Activated CD4-positive, CD25-positive, alpha-beta regulatory T cell treated with anti-CD3 and anti-CD28 coated beads, Interleukin-2, amount 50 U/mL, for 16 hours (primary cell): Measurements from ENCODE around the gene CCDC92B.

Source experiments
- DNase-seq: peaks from one replicate; pipeline ENCODE4 v3.0.0-alpha.2; 2020; ENCODE audit warnings: low read depth, low spot score

The CCDC92B gene

GRCh38 chr17:2721603-2722002, 27.8 kb downstream of the CCDC92B start:
- no peak for DNase-seq

GRCh38 chr17:2719861-2720260, 29.6 kb downstream of the CCDC92B start:
- DNase-seq, result no peak

DNA sequence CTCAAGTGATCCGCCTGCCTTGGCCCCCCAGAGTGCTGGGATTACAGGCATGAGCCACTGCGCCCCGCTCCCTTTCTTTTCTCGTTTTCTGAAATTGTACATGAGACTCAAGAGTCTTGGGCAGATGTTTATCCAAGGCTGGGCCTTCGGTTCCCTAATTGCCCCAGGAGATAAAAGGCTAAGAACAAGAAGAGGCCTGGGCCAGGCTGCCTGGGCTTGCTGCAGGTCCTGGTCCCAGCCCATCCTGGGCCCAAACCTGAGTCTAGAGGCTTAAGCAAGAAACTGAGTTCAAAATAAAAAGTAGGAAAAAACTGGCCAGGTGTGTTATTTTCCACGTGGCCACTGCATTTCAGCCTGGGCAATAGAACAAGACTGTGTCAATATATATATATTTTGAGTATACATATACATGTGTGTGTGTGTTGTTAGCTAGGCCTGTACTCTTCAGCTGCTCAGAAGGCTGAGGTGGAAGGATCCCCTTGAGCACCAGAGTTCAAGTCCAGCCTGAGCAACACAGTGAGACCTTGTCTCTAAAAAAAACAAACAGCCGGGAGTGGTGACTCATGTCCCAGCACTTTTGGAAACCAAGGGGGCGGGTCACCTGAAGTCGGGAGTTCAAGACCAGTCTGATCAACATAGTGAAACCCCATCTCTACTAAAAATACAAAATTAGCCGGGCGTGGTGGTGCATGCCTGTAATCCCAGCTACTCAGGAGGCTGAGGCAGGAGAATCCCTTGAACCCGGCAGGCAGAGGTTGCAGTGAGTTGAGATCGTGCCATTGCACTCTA, 31.1 kb downstream of the CCDC92B start:
- no peak for DNase-seq

DNA sequence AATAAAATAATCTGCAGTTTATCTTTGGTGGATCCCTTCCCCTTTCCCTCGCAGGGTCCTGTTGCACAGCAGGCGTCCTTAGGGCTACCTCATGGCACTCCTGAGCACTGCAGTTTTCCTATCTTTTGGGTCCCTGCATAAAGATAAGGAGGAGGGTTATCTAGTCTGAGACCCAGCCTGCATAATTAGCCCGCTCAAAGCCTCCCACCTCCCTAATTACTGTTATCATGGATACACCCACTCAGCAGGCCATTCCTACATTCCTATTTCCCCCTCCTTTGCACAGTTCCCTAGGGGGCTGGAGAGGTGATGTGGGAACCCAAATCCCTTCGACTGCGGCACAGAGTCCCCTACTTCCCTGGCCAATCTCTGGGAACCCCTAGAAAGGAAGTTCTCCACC, 32.8 kb downstream of the CCDC92B start:
- DNase-seq, result no peak

DNA sequence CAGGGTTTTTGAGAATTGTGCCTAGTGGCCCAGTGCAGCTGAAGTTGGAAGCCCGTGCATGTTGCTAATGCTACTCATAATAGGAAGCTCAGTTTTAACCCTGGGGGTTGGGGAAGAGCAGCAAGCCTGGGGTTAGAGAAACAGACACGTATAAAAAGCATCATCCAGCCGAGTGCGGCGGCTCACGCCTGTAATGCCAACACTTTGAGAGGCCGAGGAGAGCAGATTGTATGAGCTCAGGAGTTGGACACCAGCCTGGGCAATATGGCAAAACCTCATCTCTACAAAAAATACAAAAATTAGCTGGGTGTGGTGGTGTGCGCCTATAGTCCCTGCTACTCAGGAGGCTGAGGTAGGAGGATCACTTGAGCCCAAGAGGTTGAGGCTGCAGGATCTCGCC, 35.6 kb downstream of the CCDC92B start:
- DNase-seq, result no peak

GRCh38 chr17:2712300-2713043, 37.0 kb downstream of the CCDC92B start:
- DNase-seq, result no peak

GRCh38 chr17:2711608-2712299, 37.7 kb downstream of the CCDC92B start, which contains the start of gene CLUH:
Gene CLUH (minus strand): TSS chr17:2711764. CDS start chr17:2711661, 103 bp downstream.
- peak; percentile 94 for DNase-seq

DNA sequence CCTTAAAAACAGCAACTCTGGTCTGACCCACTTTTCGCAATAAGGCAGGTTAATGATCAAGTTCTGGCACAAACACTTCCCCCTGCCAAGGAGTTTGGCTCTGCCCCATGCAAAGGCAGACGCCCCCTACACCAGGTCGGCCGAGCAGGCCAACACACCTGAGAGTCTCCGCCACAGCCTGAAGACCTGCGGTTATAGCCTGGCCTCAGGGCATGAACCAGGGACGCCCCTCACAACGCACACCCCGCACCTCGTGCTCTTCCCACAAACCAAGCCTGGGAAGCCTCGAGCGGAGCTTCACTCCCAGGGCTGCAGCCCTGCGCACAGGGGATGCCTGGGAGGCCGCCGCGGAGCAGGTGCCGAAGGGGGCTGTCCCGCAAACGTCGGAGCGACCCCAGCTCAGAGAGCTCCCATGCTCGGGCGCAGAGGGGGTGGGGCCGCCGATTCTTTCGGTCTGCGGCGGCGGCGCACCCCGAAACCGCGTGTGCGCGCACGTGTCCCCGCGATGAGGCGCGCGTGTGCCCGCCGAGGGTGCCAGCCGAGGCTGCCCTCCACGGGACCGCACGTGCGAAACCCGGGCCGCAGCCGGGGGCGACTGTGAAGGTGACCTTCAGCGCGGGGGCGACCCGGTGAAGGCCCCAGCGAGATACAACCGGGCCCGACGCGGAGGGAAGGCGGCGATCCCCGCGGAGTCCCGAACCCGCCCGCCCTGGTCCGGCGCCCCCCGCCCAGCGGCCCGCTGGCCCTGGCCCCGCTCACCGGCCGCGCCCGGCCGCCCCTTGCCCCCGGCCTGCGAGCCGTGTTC, 38.4 kb downstream of the CCDC92B start:
- DNase-seq, result no peak

DNA sequence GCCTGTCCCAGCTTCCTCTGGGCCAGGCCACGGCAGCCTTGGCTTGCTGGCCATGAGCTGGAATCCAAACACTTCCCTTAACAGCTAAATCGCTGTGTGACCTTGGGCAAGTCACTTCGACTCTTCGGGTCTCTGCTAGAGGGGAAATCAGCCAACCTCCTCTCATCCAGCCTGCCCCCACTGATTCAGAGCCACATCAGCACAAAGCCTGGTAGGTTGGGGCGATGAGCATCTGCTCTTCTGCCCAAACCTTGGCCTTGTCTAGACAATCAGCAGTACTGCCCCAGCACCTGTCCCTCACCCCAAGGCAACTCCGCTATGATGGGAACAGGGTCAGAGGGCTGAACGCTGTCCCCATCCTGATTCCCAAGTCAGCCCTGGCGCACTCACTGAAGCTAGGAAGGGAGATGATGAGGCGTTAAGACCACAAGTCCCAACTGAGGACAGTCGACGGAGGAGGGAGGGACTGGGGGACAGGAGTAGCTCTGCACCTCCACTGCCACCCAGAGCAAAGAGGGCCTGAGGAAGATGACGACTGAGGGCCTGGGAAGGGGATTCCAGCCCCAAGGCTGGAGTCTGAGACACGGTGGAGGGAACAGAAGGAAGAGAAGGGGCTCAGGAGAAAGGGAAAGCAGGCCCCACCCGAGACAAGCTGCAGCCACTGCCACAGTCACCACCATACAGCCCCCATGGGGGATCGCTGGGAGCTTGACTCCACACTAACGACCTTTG, 39.2 kb downstream of the CCDC92B start:
- no peak for DNase-seq

DNA sequence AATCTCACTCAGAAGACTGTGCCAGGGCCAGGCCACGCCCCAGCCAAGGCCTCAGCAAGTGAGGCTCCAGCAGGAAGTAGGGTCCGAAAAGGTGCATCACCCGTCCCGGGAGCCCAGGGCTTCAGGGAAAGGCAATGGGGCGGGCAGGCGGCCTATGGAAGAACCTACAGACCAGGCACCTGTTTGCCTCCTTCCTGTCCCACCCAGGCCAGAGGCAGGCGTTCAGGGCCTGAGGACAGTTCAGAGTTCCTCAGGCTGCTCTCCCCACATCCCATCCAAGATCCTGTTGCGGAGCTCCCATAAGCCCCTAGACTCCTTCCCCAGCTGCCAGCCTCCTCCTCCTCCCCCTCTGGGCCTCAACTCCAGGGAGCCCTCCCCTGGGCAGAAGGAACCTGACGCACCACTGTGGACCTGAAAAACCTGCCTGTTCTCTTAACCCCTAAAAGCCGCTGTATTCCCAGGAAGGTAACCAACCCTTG, 40.2 kb downstream of the CCDC92B start:
- no peak for DNase-seq

- DNase-seq, result no peak
Measured at GRCh38 chr17:2708585-2709182, 40.8 kb downstream of the CCDC92B start.

- no peak for DNase-seq
Measured at GRCh38 chr17:2707721-2708584, 41.5 kb downstream of the CCDC92B start.

GRCh38 chr17:2706911-2707510, 42.4 kb downstream of the CCDC92B start:
- no peak for DNase-seq

DNA sequence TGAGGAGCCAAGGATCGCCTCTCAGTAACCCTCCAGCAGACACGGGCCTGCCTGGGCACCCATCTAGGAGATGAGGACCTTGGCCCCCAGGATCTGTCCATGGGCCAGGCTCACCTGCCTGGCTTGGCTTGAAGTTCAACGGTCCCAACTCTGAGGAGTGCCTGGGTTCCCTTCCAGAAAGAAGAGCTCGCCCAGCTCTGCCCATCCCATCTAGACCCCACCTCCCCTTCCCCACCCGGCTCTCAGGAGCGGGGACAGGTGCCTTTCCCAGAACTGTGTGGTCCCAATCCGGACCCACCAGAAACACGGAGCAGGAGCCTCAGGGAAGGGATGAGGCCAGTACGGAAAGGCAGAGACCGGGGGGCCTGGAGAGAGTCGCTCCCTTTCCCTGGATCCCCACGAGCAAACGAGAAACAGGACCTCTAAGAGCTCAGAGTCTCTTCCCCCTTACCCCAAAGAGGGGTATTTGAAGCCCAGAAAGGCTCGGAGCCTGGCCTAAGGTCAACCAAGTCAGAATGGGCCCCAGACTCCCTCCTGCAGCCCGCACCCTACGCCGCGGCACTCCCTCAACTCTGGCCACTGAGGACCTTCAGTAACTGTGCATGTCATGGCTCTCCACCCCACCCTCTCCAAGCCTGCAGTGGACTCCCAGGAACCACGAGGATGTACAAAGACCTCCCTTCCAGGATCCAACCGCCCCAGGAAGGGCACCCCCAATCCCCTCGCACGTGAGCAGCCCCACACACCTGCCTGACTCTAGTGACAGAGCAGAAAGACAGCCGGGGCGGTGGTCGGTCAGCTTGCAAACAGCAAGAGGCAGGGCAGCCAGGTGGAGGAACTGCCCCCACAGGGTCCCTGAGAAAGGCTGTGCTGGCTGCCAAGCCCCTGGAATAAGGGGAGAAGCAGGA, 43.3 kb downstream of the CCDC92B start:
- no peak for DNase-seq

GRCh38 chr17:2705263-2705662, 44.2 kb downstream of the CCDC92B start:
- no peak for DNase-seq

DNA sequence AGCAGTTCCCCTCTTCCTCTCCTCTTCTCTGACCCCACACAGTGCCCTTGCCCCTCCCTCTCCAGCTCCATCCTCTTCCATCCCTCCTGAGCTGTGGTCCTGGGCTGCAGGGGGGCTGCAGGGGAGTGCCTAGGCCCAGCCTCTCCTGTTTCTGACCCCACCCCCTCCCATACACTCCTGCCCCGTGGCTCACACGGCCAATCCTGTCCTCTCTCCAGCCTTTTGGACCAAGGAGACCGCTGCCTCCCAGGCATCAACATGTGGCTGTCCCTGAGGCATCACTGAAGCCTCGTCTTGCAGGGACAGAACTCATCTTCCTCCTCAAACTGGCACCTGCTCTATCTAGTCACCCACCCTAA, 44.6 kb downstream of the CCDC92B start:
- no peak for DNase-seq

- no peak for DNase-seq
Measured at GRCh38 chr17:2704031-2704889, 45.2 kb downstream of the CCDC92B start.
